NCI-H82 (cell line): Measurements from ENCODE around the gene FSTL4.

Source experiments
- DNase-seq: peaks from one replicate; lab custom pipeline; 2025; lab: John Stamatoyannopoulos, UW

The FSTL4 gene

GRCh38 chr5:133366438-133366837, 245.9 kb downstream of the FSTL4 start:
- DNase-seq: no peak

GRCh38 chr5:133365738-133366137, 246.6 kb downstream of the FSTL4 start:
- no peak for DNase-seq

GRCh38 chr5:133364936-133365707, 247.2 kb downstream of the FSTL4 start:
- peak; percentile 51 for DNase-seq

- DNase-seq: peak; percentile 17
Observed at GRCh38 chr5:133363807-133364587, 248.3 kb downstream of the FSTL4 start.

GRCh38 chr5:133362438-133362837, 249.9 kb downstream of the FSTL4 start:
- DNase-seq: no peak

GRCh38 chr5:133361922-133362321, 250.4 kb downstream of the FSTL4 start:
- DNase-seq: no peak

- DNase-seq: peak; percentile 27
Observed at GRCh38 chr5:133360693-133361472, 251.5 kb downstream of the FSTL4 start.

- no peak for DNase-seq
Observed at GRCh38 chr5:133359861-133360260, 252.5 kb downstream of the FSTL4 start.

GRCh38 chr5:133358271-133358670, 254.1 kb downstream of the FSTL4 start:
- no peak for DNase-seq

GRCh38 chr5:133357758-133358157, 254.6 kb downstream of the FSTL4 start:
- no peak for DNase-seq

- DNase-seq: no peak
Observed at GRCh38 chr5:133356984-133357421, 255.3 kb downstream of the FSTL4 start.

- no peak for DNase-seq
Observed at GRCh38 chr5:133356396-133356983, 255.9 kb downstream of the FSTL4 start.

GRCh38 chr5:133354323-133355185, 257.8 kb downstream of the FSTL4 start:
- no peak for DNase-seq

- no peak for DNase-seq
Observed at GRCh38 chr5:133353741-133354140, 258.6 kb downstream of the FSTL4 start.

GRCh38 chr5:133348406-133348805, 263.9 kb downstream of the FSTL4 start:
- no peak for DNase-seq

GRCh38 chr5:133347039-133347438, 265.3 kb downstream of the FSTL4 start:
- DNase-seq: peak; percentile 31

GRCh38 chr5:133344266-133344665, 268.1 kb downstream of the FSTL4 start:
- DNase-seq: no peak

- DNase-seq: no peak
Observed at GRCh38 chr5:133343196-133343595, 269.1 kb downstream of the FSTL4 start.

- no peak for DNase-seq
Observed at GRCh38 chr5:133341915-133342710, 270.2 kb downstream of the FSTL4 start.

- DNase-seq: no peak
Observed at GRCh38 chr5:133341296-133341695, 271.0 kb downstream of the FSTL4 start.
